IMR-90 (cell line): ENCODE measurements around the gene HES6. TPM values are rescaled to one million over a fixed set of nuclear protein-coding genes. Genes with fewer than 3 reads are reported as not detected.

Experiments
- ATAC-seq: fragments of 200-7000 bp; cut with Tn5 transposase; 2 replicates; pipeline ENCODE4 v1.9.1; 2020; ENCODE audit warnings: low read depth, mild to moderate bottlenecking, moderate library complexity
- BruUV-seq: library from RNA; stranded (reverse); fragments of 400-500 nt; replicated peaks from 2 replicates; lab custom pipeline; 2021; lab: Mats Ljungman, UMichigan
- CTCF ChIA-PET: fragments of 300-600 bp; formaldehyde crosslinking; extraction: SDS; loops from one replicate; lab custom pipeline; 2021; ENCODE audit warnings: antibody characterized with exemption; lab: Yijun Ruan, JAX
- POLR2A ChIA-PET: fragments of 300-600 bp; sonication (Branson Sonifier 250); formaldehyde crosslinking; loops from one replicate; lab custom pipeline; 2022; ENCODE audit warnings: antibody characterized with exemption; ENCODE audit not compliant: unreplicated experiment; lab: Charles Lee
- DNase-seq: peaks from one replicate; pipeline ENCODE4 v3.0.0; 2013
- H2AFZ ChIP-seq: replicated peaks from 2 replicates; pipeline ENCODE3; 2013; ENCODE audit warnings: low read length, mild to moderate bottlenecking; ENCODE audit not compliant: poor library complexity
- H2AK5ac ChIP-seq: 2 replicates; pipeline ENCODE4 v1.6.1; 2013; ENCODE audit warnings: low read depth, low read length, inconsistent platforms
- H2AK9ac ChIP-seq: replicated peaks from 2 replicates; pipeline ENCODE3; 2013; ENCODE audit warnings: mild to moderate bottlenecking, low read depth, low read length, moderate library complexity; ENCODE audit not compliant: poor library complexity
- H2BK120ac ChIP-seq: 2 replicates; pipeline ENCODE4 v1.6.1; 2013; ENCODE audit warnings: low read depth, low read length, inconsistent platforms
- H2BK15ac ChIP-seq: 3 replicates; pipeline ENCODE4 v1.6.1; 2013; ENCODE audit warnings: low read depth, low read length, inconsistent platforms
- H2BK20ac ChIP-seq: 2 replicates; pipeline ENCODE4 v1.6.1; 2013; ENCODE audit warnings: low read depth, mild to moderate bottlenecking, inconsistent platforms, low read length, moderate library complexity
- H2BK5ac ChIP-seq: 2 replicates; pipeline ENCODE4 v1.6.1; 2013; ENCODE audit warnings: mild to moderate bottlenecking, low read depth, low read length, inconsistent platforms; ENCODE audit not compliant: poor library complexity, severe bottlenecking
- H3K14ac ChIP-seq: replicated peaks from 2 replicates; pipeline ENCODE4 v1.6.1; 2013; ENCODE audit warnings: low read depth, low read length, inconsistent platforms
- H3K18ac ChIP-seq: 2 replicates; pipeline ENCODE4 v1.6.1; 2013; ENCODE audit warnings: low read depth, low read length, control low read depth
- H3K23ac ChIP-seq: 2 replicates; pipeline ENCODE4 v1.6.1; 2013; ENCODE audit warnings: low read depth, low read length, inconsistent platforms
- H3K27ac ChIP-seq: 2 replicates; pipeline ENCODE4 v1.5.1; 2013; ENCODE audit warnings: mild to moderate bottlenecking, control low read depth, low read length; ENCODE audit not compliant: insufficient read depth
- H3K27me3 ChIP-seq: 2 replicates; pipeline ENCODE4 v1.6.1; 2013; ENCODE audit warnings: low read length; ENCODE audit not compliant: control insufficient read depth, insufficient read depth
- H3K36me3 ChIP-seq: 2 replicates; pipeline ENCODE4 v1.6.1; 2013; ENCODE audit warnings: low read length, mixed read lengths; ENCODE audit not compliant: control insufficient read depth, insufficient read depth
- H3K4ac ChIP-seq: 2 replicates; pipeline ENCODE4 v1.6.1; 2013; ENCODE audit warnings: low read depth, low read length, inconsistent platforms
- H3K4me1 ChIP-seq: 2 replicates; pipeline ENCODE4 v1.6.1; 2013; ENCODE audit warnings: low read length, mixed read lengths; ENCODE audit not compliant: control insufficient read depth, insufficient read depth
- H3K4me2 ChIP-seq: 2 replicates; pipeline ENCODE4 v1.6.1; 2013; ENCODE audit warnings: low read depth, mild to moderate bottlenecking, control low read depth, low read length, moderate library complexity
- H3K4me3 ChIP-seq: 2 replicates; pipeline ENCODE4 v1.5.1; 2013; ENCODE audit warnings: low read depth, mild to moderate bottlenecking, control low read depth, low read length, moderate library complexity; ENCODE audit not compliant: insufficient read depth
- H3K56ac ChIP-seq: 2 replicates; pipeline ENCODE4 v1.6.1; 2013; ENCODE audit warnings: low read length, inconsistent platforms; ENCODE audit not compliant: insufficient read depth; ENCODE audit errors: extremely low read depth
- H3K79me1 ChIP-seq, 2 experiments: 2 replicates each; pipeline ENCODE4 v1.6.1; 2013; ENCODE audit warnings: low read length in 2 of 2, inconsistent platforms in 1 of 2, low read depth in 1 of 2
- H3K9ac ChIP-seq: 2 replicates; pipeline ENCODE4 v1.6.1; 2013; ENCODE audit warnings: low read depth, low read length, control low read depth
- H3K9me1 ChIP-seq: 2 replicates; pipeline ENCODE4 v1.6.1; 2013; ENCODE audit warnings: low read length, inconsistent platforms; ENCODE audit not compliant: insufficient read depth
- H3K9me3 ChIP-seq: 2 replicates; pipeline ENCODE4 v1.6.1; 2013; ENCODE audit warnings: low read length; ENCODE audit not compliant: control insufficient read depth, insufficient read depth
- H4K20me1 ChIP-seq: 2 replicates; pipeline ENCODE4 v1.6.1; 2013; ENCODE audit warnings: low read length, inconsistent platforms; ENCODE audit not compliant: insufficient read depth
- H4K5ac ChIP-seq: 2 replicates; pipeline ENCODE4 v1.6.1; 2013; ENCODE audit warnings: mild to moderate bottlenecking, low read depth, low read length, control low read depth
- H4K8ac ChIP-seq, 2 experiments: 2 replicates each; pipeline ENCODE4 v1.6.1; 2013; ENCODE audit warnings: low read depth in 2 of 2, low read length in 2 of 2, control low read depth in 1 of 2, inconsistent platforms in 1 of 2
- H4K91ac ChIP-seq: 2 replicates; pipeline ENCODE4 v1.6.1; 2013; ENCODE audit warnings: low read depth, low read length, inconsistent platforms; ENCODE audit not compliant: insufficient read depth
- BHLHE40 ChIP-seq: fragments of 150-350 bp; IDR thresholded peaks from 2 replicates; pipeline ENCODE4 v1.6.1; 2016; ENCODE audit warnings: mild to moderate bottlenecking, low read depth, low read length
- FOS ChIP-seq: fragments of 150-350 bp; IDR thresholded peaks from 2 replicates; pipeline ENCODE4 v1.6.1; 2016; ENCODE audit warnings: low read depth, low read length
- WGBS, 2 experiments: methylation state at CpG; one replicate each; pipeline versions ENCODE4 v1.1.5 to v1.1.7; 2013; ENCODE audit warnings: missing lambda C conversion rate in 2 of 2; ENCODE audit not compliant: insufficient read length in 1 of 2; ENCODE audit errors: extremely low coverage in 2 of 2; 5-methylcytosine and 5-hydroxymethylcytosine counted together
- dilution Hi-C: fragments of 300-500 bp; cut with HindIII; formaldehyde crosslinking; loops from one replicate; pipeline ENCODE4 v1.14.3; 2018; ENCODE audit warnings: low sequenced_read_pairs; ENCODE audit not compliant: unreplicated experiment
- in situ Hi-C: fragments of 300-500 bp; cut with MboI; formaldehyde crosslinking; loops from 3 replicates; pipeline ENCODE4 v1.14.3; 2019; ENCODE audit warnings: low sequenced_read_pairs, inconsistent platforms, mixed read lengths
- intact Hi-C: fragments of 100-400 bp; cut with micrococcal nuclease; formaldehyde crosslinking; loops from 2 replicates; pipeline ENCODE4 v1.10.0; 2022
- polyA plus RNA-seq, 3 experiments: library from polyadenylated mRNA; depleted of rRNA; stranded (reverse); fragments of >200 nt; gene quantifications; 2 replicates each; pipeline ENCODE4 v1.2.3, GENCODE V29; 2012; ENCODE audit warnings: low replicate concordance in 1 of 3
- total RNA-seq: library from RNA; depleted of rRNA; stranded (reverse); fragments of >200 nt; gene quantifications from 2 replicates; pipeline ENCODE4 v1.2.3, GENCODE V29; 2012

Gene HES6
- total and polyA plus RNA-seq, 2 of the 4 experiments (the other 2 are of a cell fraction), result 1.3 to 3.3 TPM

GRCh38 chr2:238250896-238251295 lies 11.1 kb upstream of the HES6 start:
- H2BK15ac ChIP-seq, result no peak overlapping the region
- no peak overlapping the region for H2BK20ac ChIP-seq
- H3K27ac ChIP-seq, result no peak overlapping the region
- H3K4me3 ChIP-seq, result no peak overlapping the region
- H2BK120ac ChIP-seq, result no peak overlapping the region
- H2AFZ ChIP-seq, result no peak overlapping the region
- H3K18ac ChIP-seq, result no peak overlapping the region
- WGBS, 2 experiments, result 96% methylated on average over 4 of the region's 7 CpGs; no CpG with 5 or more reads in 1 of the 2 experiments
- no peaks in the 10 kb centered on the region for H3K9me1 ChIP-seq
- no peak overlapping the region for H2AK5ac ChIP-seq
- H4K5ac ChIP-seq, result no peak overlapping the region
- H3K4me1 ChIP-seq, result no peaks in the 10 kb centered on the region
- peaks cover 19% of the 10 kb centered on the region for H3K36me3 ChIP-seq
- H3K14ac ChIP-seq, result no peak overlapping the region
- no peak for TF ChIP-seq BHLHE40
- no peak for TF ChIP-seq FOS
- no TSS peak for BruUV-seq
- no peak for ATAC-seq
- H3K23ac ChIP-seq, result no peak overlapping the region
- ChIA-PET CTCF (interaction anchor here (2.8 kb wide), 1 partner anchor 13 kb away, joined by 9 read pairs; no protein-coding TSS in a partner anchor), POLR2A (no interaction called here)
- peak overlapping the region; percentile 26 for H2AK9ac ChIP-seq
- in situ Hi-C loops (no loop called here), intact Hi-C loops (no loop called here), dilution Hi-C loops (no loop called here)
- DNase-seq, result no peak
- H3K79me1 ChIP-seq, result no peaks in the 10 kb centered on the region
- no peak overlapping the region for H3K9ac ChIP-seq
- H4K20me1 ChIP-seq, result no peaks in the 10 kb centered on the region
- H3K56ac ChIP-seq, result no peak overlapping the region
- no peak overlapping the region for H2BK5ac ChIP-seq
- H3K27me3 ChIP-seq, result no peaks in the 10 kb centered on the region
- no peak overlapping the region for H3K4me2 ChIP-seq
- H3K4ac ChIP-seq, result no peak overlapping the region
- H4K8ac ChIP-seq, result no peak overlapping the region
- H3K9me3 ChIP-seq, result no peaks in the 10 kb centered on the region
- no peak overlapping the region for H4K91ac ChIP-seq
